Ishikawa (cell line): ENCODE measurements around the gene FDXACB1.

Experiments used
- CEBPB ChIP-seq: IDR thresholded peaks from 2 replicates; pipeline ENCODE4 v1.6.1; 2012
- CREB1 ChIP-seq: IDR thresholded peaks from 2 replicates; pipeline ENCODE4 v1.6.1; 2012; ENCODE audit warnings: low read depth
- EGR1 ChIP-seq: IDR thresholded peaks from 2 replicates; pipeline ENCODE4 v1.6.1; 2012
- EP300 ChIP-seq: IDR thresholded peaks from 2 replicates; pipeline ENCODE4 v1.6.1; 2012; ENCODE audit warnings: borderline replicate concordance
- FOXM1 ChIP-seq: IDR thresholded peaks from 2 replicates; pipeline ENCODE4 v1.6.1; 2012; ENCODE audit warnings: low read depth, borderline replicate concordance
- MAX ChIP-seq: IDR thresholded peaks from 2 replicates; pipeline ENCODE4 v1.6.1; 2012
- NFIC ChIP-seq: IDR thresholded peaks from 2 replicates; pipeline ENCODE4 v1.6.1; 2012
- RAD21 ChIP-seq: IDR thresholded peaks from 2 replicates; pipeline ENCODE4 v1.6.1; 2012; ENCODE audit warnings: low read depth
- REST ChIP-seq: IDR thresholded peaks from 2 replicates; pipeline ENCODE4 v1.6.1; 2012; ENCODE audit warnings: low read depth, mild to moderate bottlenecking
- TAF1 ChIP-seq: IDR thresholded peaks from 2 replicates; pipeline ENCODE4 v1.6.1; 2012; ENCODE audit warnings: low read depth, mild to moderate bottlenecking
- TCF12 ChIP-seq: IDR thresholded peaks from 2 replicates; pipeline ENCODE4 v1.6.1; 2012; ENCODE audit warnings: low read depth
- TEAD4 ChIP-seq: IDR thresholded peaks from 2 replicates; pipeline ENCODE4 v1.6.1; 2012
- USF1 ChIP-seq: IDR thresholded peaks from 2 replicates; pipeline ENCODE4 v1.6.1; 2012
- YY1 ChIP-seq: IDR thresholded peaks from 2 replicates; pipeline ENCODE4 v1.6.1; 2012; ENCODE audit warnings: low read depth
- ZBTB7A ChIP-seq: IDR thresholded peaks from 2 replicates; pipeline ENCODE4 v1.6.1; 2012; ENCODE audit warnings: low read depth

FDXACB1 gene

GRCh38 chr11:111846636-111847035, 32.3 kb downstream of the FDXACB1 start:
- TF ChIP-seq USF1 (no peak), YY1 (no peak), MAX (no peak), FOXM1 (no peak), CREB1 (no peak), RAD21 (no peak), EGR1 (no peak), ZBTB7A (no peak), TCF12 (no peak), NFIC (no peak), EP300 (no peak), REST (no peak), TEAD4 (no peak), CEBPB (no peak), TAF1 (no peak)

- TF ChIP-seq FOXM1, result no peak
- TF ChIP-seq TCF12, result no peak
- no peak for TF ChIP-seq REST
- TF ChIP-seq TEAD4, result no peak
- no peak for TF ChIP-seq YY1
- no peak for TF ChIP-seq EP300
- no peak for TF ChIP-seq USF1
- no peak for TF ChIP-seq NFIC
- no peak for TF ChIP-seq ZBTB7A
- no peak for TF ChIP-seq EGR1
- TF ChIP-seq TAF1, result no peak
- no peak for TF ChIP-seq CEBPB
- TF ChIP-seq RAD21, result no peak
- TF ChIP-seq MAX, result no peak
- no peak for TF ChIP-seq CREB1
Measured at GRCh38 chr11:111846063-111846462, 32.9 kb downstream of the FDXACB1 start.

GRCh38 chr11:111845276-111846028, 33.5 kb downstream of the FDXACB1 start:
- no peak for TF ChIP-seq ZBTB7A
- no peak for TF ChIP-seq CEBPB
- no peak for TF ChIP-seq TAF1

GRCh38 chr11:111843661-111844060, 35.3 kb downstream of the FDXACB1 start:
- TF ChIP-seq CEBPB, result no peak
- no peak for TF ChIP-seq USF1
- TF ChIP-seq REST, result no peak
- no peak for TF ChIP-seq FOXM1
- TF ChIP-seq YY1, result no peak
- no peak for TF ChIP-seq TCF12
- TF ChIP-seq TAF1, result no peak
- no peak for TF ChIP-seq EP300
- no peak for TF ChIP-seq MAX
- no peak for TF ChIP-seq ZBTB7A
- TF ChIP-seq RAD21, result no peak
- TF ChIP-seq EGR1, result no peak
- TF ChIP-seq NFIC, result no peak
- TF ChIP-seq TEAD4, result no peak
- no peak for TF ChIP-seq CREB1
